HepG2 (cell line): ENCODE measurements around the gene FBF1. TPM values are rescaled to one million over a fixed set of nuclear protein-coding genes. Genes with fewer than 3 reads are reported as not detected.
A peak's percentile ranks its signal among the peaks of the same experiment; 100 is the strongest.

ENCODE experiments used
- EHMT2 ChIP-seq: fragments of 200-600 bp; sonication (generic); IDR thresholded peaks from 2 replicates; pipeline ENCODE4 v1.7.0; 2017; ENCODE audit warnings: antibody characterized with exemption, low read depth, low read length, borderline replicate concordance
- HNF4A ChIP-seq: sonication (generic); formaldehyde crosslinking; IDR thresholded peaks from 2 replicates; pipeline ENCODE4 v1.4.0; 2020; ENCODE audit warnings: missing genetic modification reagents
- PLSCR1 ChIP-seq: sonication (generic); formaldehyde crosslinking; IDR thresholded peaks from 2 replicates; pipeline ENCODE4 v1.5.0; 2020; ENCODE audit warnings: missing genetic modification reagents, mild to moderate bottlenecking, borderline replicate concordance
- PREB ChIP-seq: sonication (generic); formaldehyde crosslinking; IDR thresholded peaks from 2 replicates; pipeline ENCODE4 v1.4.0; 2020; ENCODE audit warnings: missing genetic modification reagents
- SMYD3 ChIP-seq: sonication (generic); formaldehyde crosslinking; IDR thresholded peaks from 2 replicates; pipeline ENCODE4 v1.8.1; 2023; ENCODE audit warnings: mild to moderate bottlenecking, missing genetic modification reagents
- TEAD3 ChIP-seq: optimal IDR thresholded peaks from 2 replicates; pipeline ENCODE3; 2016; ENCODE audit warnings: borderline replicate concordance
- ZFP36L2 ChIP-seq: sonication (generic); formaldehyde crosslinking; IDR thresholded peaks from 2 replicates; pipeline ENCODE4 v1.4.0; 2020; ENCODE audit warnings: missing genetic modification reagents
- ZNF10 ChIP-seq: sonication (generic); formaldehyde crosslinking; IDR thresholded peaks from 2 replicates; pipeline ENCODE4 v1.4.0; 2020; ENCODE audit warnings: mild to moderate bottlenecking, low read depth, missing genetic modification reagents, borderline replicate concordance
- ZNF264 ChIP-seq: sonication (generic); formaldehyde crosslinking; IDR thresholded peaks from 2 replicates; pipeline ENCODE4 v1.4.0; 2020; ENCODE audit warnings: missing genetic modification reagents
- ZNF343 ChIP-seq: sonication (generic); formaldehyde crosslinking; IDR thresholded peaks from 2 replicates; pipeline ENCODE4 v1.4.0; 2020; ENCODE audit warnings: mild to moderate bottlenecking, missing genetic modification reagents
- ZNF407 ChIP-seq: sonication (generic); formaldehyde crosslinking; IDR thresholded peaks from one replicate; pipeline ENCODE4 v1.5.1; 2020; ENCODE audit warnings: mild to moderate bottlenecking, missing genetic modification reagents; ENCODE audit errors: not compliant biosample characterization
- ZNF598 ChIP-seq: sonication (generic); formaldehyde crosslinking; IDR thresholded peaks from 2 replicates; pipeline ENCODE4 v1.5.1; 2020; ENCODE audit warnings: mild to moderate bottlenecking, missing genetic modification reagents, borderline replicate concordance
- ZNF609 ChIP-seq: sonication (generic); formaldehyde crosslinking; IDR thresholded peaks from 2 replicates; pipeline ENCODE4 v1.4.0; 2020; ENCODE audit warnings: mild to moderate bottlenecking, missing genetic modification reagents, borderline replicate concordance
- ZNF713 ChIP-seq: sonication (generic); formaldehyde crosslinking; IDR thresholded peaks from 2 replicates; pipeline ENCODE4 v1.4.0; 2020; ENCODE audit warnings: mild to moderate bottlenecking, missing genetic modification reagents
- polyA plus RNA-seq, 8 experiments: library from polyadenylated mRNA; depleted of rRNA in 3 of 8; stranded (reverse) in 7 of 8; unstranded in 1 of 8; fragments of >200 nt; fragmentation: Illumina TruSeq in 4 of 8; extraction: Trizol in 4 of 8; gene quantifications; 2 replicates each; pipeline versions ENCODE4 v1.2.1 to v1.2.3, GENCODE V29; 2011 to 2016; ENCODE audit warnings: low read depth in 4 of 8, missing spikeins in 1 of 8, mixed read lengths in 1 of 8; ENCODE audit not compliant: insufficient read depth in 1 of 8
- total RNA-seq, 5 experiments: library from RNA; depleted of rRNA; stranded (reverse); fragments of >200 nt; fragmentation: Illumina TruSeq; extraction: Trizol; gene quantifications; 2 replicates each; pipeline ENCODE4 v1.2.3, GENCODE V29; 2016; ENCODE audit warnings: low read depth in 1 of 5

The FBF1 gene
- total and polyA plus RNA-seq, 2 of the 13 experiments (the other 11 are each of a cell fraction or from before 2014, with no cell fraction given), result 2.4 to 8.1 TPM

GRCh38 chr17:75976175-75976848 is 35.5 kb upstream of the FBF1 start (continued):
- peak; percentile 69; the same call in 1 of the 2 replicates for TF ChIP-seq ZNF609
- TF ChIP-seq ZNF343 (CRISPR knock-in tag), result no peak
- no peak for TF ChIP-seq ZNF598
- TF ChIP-seq HNF4A, result peak; percentile 79
- no peak for TF ChIP-seq EHMT2
- TF ChIP-seq ZNF264, result no peak
- TF ChIP-seq ZNF407 (CRISPR knock-in tag), result no peak
- no peak for TF ChIP-seq PLSCR1 (CRISPR knock-in tag)
- no peak for TF ChIP-seq ZNF10 (CRISPR knock-in tag)
- TF ChIP-seq PREB, result no peak
- TF ChIP-seq SMYD3, result no peak
- TF ChIP-seq ZNF713 (CRISPR knock-in tag), result no peak
- no peak for TF ChIP-seq ZFP36L2 (CRISPR knock-in tag)
- TF ChIP-seq TEAD3 (CRISPR knock-in tag), result peak; percentile 6
